22Rv1 (cell line): Measurements from ENCODE around the gene YWHAB.

Source experiments
- H3K27ac ChIP-seq: fragments of 450-650 bp; 2 replicates; pipeline ENCODE4 v1.5.1; 2017
- CTCF ChIP-seq: fragments of 450-650 bp; IDR thresholded peaks from 2 replicates; pipeline ENCODE4 v1.5.1; 2017; ENCODE audit warnings: mild to moderate bottlenecking
- ZFX ChIP-seq: fragments of 450-650 bp; IDR thresholded peaks from 2 replicates; pipeline ENCODE4 v1.6.1; 2017; ENCODE audit warnings: antibody characterized with exemption, borderline replicate concordance

YWHAB gene

GRCh38 chr20:44956410-44956809 is 70.9 kb downstream of the YWHAB start:
- H3K27ac ChIP-seq = no peak overlapping the region
- TF ChIP-seq ZFX (no peak), CTCF (no peak)
